NCI-H2107 (cell line): ENCODE data around the gene DDIT4.
A peak's percentile ranks its signal among the peaks of the same experiment; 100 is the strongest.
"Not testable (repeated sequence)": the region's sequence is repeated elsewhere in the genome, so short reads cannot be mapped to it uniquely, and the experiment has no call there.

Source experiments
- DNase-seq: peaks from one replicate; lab custom pipeline; 2025; lab: John Stamatoyannopoulos, UW

Gene DDIT4

GRCh38 chr10:72296829-72297280, 23.1 kb downstream of the DDIT4 start:
- not testable (repeated sequence) for DNase-seq

DNA sequence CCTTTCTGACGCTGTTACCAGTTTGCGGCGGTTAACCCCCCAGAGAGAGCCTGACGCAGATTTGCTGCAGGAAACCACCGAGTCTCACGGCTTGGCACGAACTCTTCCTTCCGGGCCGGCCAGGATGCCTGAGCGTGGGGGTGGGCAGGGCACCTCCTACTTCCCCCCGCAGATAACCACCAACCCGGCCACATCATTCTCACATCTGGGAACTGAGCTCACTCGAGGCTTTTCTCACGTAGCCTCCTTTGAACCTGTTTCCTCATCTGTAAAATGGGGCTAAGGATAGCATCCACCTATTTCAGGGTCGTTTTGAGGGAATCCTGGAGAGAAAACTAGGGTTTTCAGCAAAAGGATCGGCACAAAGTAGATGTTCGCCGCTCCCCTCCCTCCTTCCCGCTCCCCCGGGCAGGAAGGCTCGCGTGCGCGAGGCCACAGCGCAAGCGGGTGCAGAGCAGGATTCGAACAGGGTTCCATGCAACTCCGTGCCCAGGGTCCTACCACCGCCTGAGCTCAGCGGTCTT, 23.6 kb downstream of the DDIT4 start:
- DNase-seq = no peak

- DNase-seq = peak; percentile 76
Measured at GRCh38 chr10:72297805-72298591, 24.3 kb downstream of the DDIT4 start.

- no peak for DNase-seq
Measured at GRCh38 chr10:72298592-72299519, 25.1 kb downstream of the DDIT4 start.

- no peak for DNase-seq
Measured at GRCh38 chr10:72303424-72304128, 29.9 kb downstream of the DDIT4 start.

- DNase-seq = no peak
Measured at GRCh38 chr10:72306215-72306760, 32.6 kb downstream of the DDIT4 start.

GRCh38 chr10:72307711-72308110, 34.0 kb downstream of the DDIT4 start:
- not testable (repeated sequence) for DNase-seq

DNA sequence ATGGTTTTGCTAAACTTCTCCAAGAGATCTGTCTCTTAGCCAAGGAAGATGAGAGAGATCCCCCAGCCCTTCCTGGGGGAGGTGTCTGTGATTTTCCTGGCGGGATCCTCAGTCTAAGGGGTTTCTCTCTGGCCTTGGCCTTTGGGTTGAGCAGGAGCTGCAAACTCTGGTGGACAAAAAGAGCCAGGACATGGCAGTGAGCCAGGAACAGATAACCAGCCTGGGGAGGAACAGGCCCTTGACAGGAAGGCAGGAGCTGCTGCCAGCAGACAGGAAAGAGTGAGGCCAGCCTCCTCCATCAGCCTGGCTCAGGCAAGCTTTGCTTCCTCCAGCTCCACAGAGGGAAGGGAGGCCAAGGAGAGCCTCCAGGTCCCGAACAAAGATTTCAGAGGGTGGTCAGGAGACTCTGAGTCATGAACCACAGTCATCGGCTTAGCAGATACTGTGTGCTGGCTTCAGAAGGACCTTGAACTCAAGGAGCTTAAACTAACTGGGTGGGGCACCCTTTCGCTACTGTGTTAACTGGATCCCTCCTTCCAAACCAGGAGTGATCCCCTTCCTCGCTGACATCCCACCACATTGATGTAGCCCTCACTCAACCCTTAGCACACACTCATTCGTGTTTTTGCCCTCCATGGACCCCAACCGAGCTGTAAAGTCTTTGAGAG, 34.7 kb downstream of the DDIT4 start:
- DNase-seq = no peak

DNA sequence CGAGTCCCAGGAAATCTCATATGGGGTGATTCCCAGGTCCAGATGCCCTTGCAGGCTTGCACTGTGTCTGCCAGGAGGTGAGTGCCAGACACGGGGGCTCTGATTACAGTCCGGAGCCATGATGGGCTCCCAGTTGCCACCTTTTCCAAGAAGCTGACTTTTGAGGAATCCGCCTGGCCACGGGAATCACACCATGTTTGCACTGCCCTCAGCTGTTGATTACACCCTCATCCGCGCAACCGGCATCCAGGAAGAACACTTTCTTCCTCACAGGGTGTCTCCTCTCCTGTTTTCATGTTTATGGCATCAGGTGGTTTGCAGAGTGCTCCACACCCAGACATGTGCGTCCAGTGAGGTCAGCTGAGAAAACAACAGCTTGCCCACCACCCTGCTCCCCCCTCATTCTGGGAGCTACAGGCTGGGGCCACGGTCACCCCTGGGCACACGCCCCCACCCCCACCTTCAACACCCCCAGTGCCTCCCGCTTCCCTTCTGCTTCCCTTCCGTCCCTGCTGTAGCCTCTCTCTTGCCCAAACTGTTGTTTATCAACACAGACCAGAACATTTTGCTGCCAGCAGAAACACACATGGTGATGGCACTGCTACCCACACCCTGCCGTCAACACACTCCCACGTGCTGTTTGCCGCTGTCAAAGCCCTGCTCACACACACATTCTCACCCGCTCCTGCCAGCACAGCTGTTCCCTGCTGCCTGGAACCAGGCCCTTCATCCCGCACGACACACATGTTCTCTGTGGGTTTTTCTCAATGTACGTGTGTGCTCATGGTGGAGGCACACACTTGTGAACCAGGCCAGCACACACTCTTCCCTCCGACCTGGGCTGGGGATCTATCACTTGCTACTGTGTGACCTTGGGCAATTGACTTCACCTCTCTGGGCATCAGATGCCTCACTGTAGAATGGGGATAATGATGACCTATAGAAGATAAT, 35.8 kb downstream of the DDIT4 start:
- DNase-seq = no peak

DNA sequence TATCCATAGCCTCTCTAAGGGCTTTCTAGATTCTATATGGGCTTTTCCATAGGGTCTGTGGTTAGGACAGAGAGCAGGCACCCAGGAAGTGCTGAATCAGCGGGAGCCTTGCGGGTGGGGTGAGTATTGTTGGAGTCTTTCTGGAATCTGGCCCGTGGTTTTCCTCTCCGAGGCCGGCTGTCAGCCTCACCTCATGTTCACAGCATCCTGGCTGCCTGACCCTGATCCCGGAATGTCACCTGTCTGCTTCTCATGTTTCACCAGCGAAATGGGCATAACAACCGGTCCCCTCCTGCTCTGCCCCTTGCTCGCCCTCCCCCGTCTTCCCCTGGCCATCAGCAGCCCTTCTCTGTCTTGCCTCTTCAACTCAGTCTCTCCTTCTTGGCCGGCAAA, 36.5 kb downstream of the DDIT4 start:
- DNase-seq = no peak

DNA sequence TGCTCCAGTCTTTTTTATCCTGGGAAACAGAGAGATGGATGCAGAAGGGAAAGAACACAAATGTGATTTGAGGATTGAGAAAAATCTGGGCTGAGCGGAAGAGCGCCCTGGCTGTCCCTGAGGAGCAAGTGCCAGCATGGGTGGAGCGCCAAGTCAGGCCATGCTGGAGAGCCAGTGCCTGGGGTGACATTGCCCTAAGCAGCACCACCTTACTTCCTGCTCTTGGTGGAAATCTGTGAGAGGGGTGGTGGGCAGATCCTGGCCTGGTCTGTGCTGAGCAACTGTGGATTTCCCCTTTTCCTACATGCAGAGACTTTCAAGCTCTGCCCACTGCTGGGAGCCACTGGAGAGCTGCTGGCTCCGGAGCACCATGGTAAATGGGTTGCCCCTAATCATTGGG, 36.9 kb downstream of the DDIT4 start:
- DNase-seq = no peak

DNA sequence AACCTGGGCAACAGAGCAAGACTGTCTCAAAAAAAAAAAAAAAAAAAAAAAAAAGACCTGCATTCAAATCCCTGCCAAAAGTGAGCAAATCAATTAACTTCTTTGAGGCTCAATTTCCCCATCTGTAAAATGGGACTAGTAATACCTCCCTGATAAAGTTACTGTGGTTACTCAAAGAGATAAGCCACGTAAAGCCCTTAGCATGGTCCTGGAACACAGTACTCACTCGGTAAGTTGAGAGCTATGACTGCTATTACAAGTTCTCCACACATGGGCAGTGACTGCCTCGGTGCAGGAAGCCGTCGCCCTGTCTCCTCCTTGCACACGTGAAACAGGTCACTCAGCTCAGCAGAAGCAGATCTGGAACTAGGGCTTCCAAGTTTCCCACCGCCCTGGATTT, 37.9 kb downstream of the DDIT4 start:
- no peak for DNase-seq

- DNase-seq = no peak
Measured at GRCh38 chr10:72312865-72313391, 39.2 kb downstream of the DDIT4 start.

DNA sequence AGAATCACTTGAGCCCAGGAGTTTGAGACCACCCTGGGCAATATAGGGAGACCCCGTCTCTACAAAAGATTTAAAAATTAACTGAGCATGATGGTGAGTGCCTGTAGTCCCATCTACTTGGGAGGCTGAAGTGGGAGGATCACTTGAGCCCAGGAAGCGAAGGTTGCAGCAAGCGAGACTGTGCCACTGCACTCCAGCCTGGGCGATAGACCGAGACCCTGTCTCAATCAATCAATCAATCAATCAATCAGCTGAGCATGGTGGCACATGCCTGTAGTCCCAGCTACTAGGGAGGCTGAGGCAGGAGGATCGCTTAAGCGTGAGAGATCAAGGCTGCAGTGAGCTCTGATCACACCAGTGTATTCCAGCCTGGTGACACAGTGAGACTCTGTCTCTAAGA, 40.5 kb downstream of the DDIT4 start:
- DNase-seq = no peak

DNA sequence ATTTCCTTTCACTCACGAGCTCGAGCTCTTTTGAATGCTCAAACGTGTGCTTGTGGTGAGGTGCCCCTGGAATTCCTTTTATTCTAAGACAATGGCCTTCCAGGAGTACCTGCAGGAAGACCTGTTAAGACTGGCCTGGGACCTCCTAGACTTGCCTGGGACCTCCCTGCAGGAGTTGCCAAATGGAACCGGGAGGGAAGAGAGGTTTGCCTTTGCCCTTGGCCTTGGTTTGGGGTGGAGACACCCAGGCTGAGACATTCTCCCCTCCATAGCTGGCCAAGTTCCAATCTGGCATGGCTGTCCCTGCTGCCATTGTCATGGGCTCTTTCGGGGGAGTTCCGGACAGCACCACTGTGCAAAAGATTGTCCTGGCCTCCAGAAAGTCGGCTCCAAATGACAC, 41.3 kb downstream of the DDIT4 start:
- no peak for DNase-seq

DNA sequence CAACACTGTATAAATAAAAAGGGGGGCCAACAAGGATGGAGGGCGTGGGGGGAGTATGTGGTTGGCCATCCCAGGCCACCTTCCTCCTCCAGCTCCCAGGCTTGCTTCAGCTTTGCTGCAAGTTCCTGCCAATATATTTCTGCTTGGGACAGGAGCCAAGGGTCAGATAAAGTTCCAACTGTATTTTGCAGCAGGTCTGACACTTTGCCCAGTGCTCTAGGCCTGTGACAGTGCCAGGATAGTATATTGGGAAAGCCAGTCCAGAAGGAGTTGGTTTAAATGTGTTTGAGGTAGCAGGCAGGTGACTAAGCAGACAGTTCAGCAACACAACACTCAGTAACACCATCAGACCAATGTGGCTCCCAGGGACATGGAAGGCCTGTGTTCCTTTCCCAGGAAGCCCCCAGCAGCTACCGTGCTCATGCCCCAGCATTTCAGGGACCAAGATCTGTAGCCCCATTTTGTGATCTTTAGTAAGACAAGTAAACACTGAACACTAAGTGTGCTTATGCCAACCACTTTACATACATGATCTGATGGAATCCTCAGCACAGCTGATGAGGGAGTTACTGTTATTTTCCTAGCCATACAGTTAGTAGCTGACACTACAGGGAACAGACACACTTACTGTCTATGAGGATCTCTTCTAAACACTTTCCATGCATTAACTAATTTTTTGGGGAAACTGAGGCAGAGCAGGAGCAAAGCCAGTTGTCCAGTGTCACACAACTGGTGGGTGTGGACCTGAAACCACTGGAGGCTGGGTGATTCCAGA, 42.1 kb downstream of the DDIT4 start:
- DNase-seq = no peak

- DNase-seq = no peak
Measured at GRCh38 chr10:72316386-72316700, 42.6 kb downstream of the DDIT4 start.

DNA sequence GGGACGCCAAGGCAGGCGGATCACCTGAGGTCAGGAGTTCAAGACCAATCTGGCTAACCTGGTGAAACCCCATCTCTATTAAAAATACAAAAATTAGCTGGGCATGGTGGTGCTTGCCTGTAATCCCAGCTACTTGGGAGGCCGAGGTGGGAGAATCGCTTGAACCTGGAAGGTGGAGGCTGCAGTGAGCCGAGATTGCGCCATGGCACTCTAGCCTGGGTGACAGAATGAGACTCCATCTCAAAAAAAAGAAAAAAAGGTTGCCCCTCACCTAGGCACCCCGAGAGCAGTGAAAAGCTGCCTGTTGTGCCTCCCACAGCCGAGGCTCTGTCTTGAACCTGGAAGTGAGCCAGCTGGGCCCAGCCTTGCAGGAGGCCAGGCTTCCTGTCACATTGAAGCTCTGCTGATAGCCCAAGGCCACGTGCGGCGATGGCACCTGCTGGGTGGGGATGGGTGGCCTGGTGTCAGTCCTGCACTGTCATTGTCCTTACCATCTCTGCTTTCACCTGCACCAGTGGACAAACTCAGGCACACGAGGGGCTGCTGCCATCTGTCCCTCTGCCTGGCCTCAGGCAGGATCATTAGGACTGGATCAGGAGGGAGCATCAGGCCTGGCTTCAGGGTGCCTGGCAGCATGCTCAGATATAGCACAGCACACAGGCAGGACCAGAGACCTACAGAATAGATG, 43.2 kb downstream of the DDIT4 start:
- no peak for DNase-seq
